ENCODE results near the gene DLG2.

Gene DLG2

DNA sequence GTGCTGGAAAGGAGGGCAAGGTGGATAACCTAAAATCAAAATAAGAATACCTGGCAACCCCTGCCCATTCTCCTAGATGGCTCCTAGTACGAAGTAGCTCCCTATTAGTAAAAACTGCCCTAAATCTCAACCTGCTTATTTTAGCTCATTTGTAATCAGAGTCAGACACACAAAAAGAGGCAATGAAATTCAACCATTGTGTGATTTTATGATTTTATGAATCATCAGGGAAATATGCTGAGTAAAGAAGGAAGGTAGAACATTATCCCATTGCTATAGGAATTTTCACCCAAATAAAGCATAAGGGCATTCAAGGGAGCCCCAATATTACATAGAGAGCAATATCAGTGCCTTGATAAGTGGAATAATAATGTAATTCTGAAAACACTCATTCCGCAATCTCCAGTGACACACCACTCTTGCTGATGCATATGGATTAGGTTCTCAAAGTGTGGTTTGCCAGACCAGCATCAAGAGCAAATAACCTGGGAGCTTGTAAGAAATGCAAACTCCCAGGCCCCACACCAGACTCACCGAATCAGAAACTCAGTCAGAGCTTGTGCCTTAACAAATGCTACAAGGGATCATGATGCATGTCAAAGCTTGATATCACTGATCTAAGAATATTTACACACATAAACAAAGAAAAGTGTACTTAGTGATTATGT is 789.6 kb downstream of the DLG2 start:
- no peak for TF ChIP-seq EZH2phosphoT487 (IDR thresholded peaks at IDR 0.05; ENCODE audit: low read depth)
- TF ChIP-seq, protein P1, sequence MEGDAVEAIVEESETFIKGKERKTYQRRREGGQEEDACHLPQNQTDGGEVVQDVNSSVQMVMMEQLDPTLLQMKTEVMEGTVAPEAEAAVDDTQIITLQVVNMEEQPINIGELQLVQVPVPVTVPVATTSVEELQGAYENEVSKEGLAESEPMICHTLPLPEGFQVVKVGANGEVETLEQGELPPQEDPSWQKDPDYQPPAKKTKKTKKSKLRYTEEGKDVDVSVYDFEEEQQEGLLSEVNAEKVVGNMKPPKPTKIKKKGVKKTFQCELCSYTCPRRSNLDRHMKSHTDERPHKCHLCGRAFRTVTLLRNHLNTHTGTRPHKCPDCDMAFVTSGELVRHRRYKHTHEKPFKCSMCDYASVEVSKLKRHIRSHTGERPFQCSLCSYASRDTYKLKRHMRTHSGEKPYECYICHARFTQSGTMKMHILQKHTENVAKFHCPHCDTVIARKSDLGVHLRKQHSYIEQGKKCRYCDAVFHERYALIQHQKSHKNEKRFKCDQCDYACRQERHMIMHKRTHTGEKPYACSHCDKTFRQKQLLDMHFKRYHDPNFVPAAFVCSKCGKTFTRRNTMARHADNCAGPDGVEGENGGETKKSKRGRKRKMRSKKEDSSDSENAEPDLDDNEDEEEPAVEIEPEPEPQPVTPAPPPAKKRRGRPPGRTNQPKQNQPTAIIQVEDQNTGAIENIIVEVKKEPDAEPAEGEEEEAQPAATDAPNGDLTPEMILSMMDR (IDR thresholded peaks at IDR 0.05; ENCODE audit: low read depth, low read length) = no peak
- Histone ChIP-seq H3K9ac (ENCODE audit: low read length) (no peak overlapping the region), H3K36me3 (replicated peaks; ENCODE audit: low read depth, low read length) (no peaks in the 10 kb centered on the region), H3K9me3 (ENCODE audit: insufficient read depth, low read length) (no peaks in the 10 kb centered on the region), H3K4me1 (ENCODE audit: low read length) (no peaks in the 10 kb centered on the region), H3K4me2 (ENCODE audit: low read length) (no peak overlapping the region), H3K27ac (ENCODE audit: low read length) (no peak overlapping the region), H3K27me3 (ENCODE audit: low read depth, low read length) (no peaks in the 10 kb centered on the region), H4K20me1 (ENCODE audit: insufficient read depth, low read length) (no peaks in the 10 kb centered on the region), H3K4me3 (ENCODE audit: low read length) (no peak overlapping the region), H2AFZ (ENCODE audit: low read depth, low read length) (no peak overlapping the region), H3K79me2 (ENCODE audit: low read length) (no peaks in the 10 kb centered on the region)

GRCh38 chr11:84836371-84836770 is 790.8 kb downstream of the DLG2 start:
- no peak overlapping the region for H3K9ac ChIP-seq (ENCODE audit: low read length)
- H3K27me3 ChIP-seq (ENCODE audit: low read depth, low read length) = no peaks in the 10 kb centered on the region
- no peak overlapping the region for H3K27ac ChIP-seq (ENCODE audit: low read length)
- H3K9me3 ChIP-seq (ENCODE audit: insufficient read depth, low read length) = no peaks in the 10 kb centered on the region
- H2AFZ ChIP-seq (ENCODE audit: low read depth, low read length) = no peak overlapping the region
- H3K4me3 ChIP-seq (ENCODE audit: low read length) = no peak overlapping the region
- no peaks in the 10 kb centered on the region for H3K36me3 ChIP-seq (replicated peaks; ENCODE audit: low read depth, low read length)
- H3K4me2 ChIP-seq (ENCODE audit: low read length) = no peak overlapping the region
- H3K4me1 ChIP-seq (ENCODE audit: low read length) = no peaks in the 10 kb centered on the region
- H4K20me1 ChIP-seq (ENCODE audit: insufficient read depth, low read length) = no peaks in the 10 kb centered on the region
- H3K79me2 ChIP-seq (ENCODE audit: low read length) = no peaks in the 10 kb centered on the region
- TF ChIP-seq, protein P1 (IDR thresholded peaks at IDR 0.05; ENCODE audit: low read depth, low read length) = no peak
- no peak for TF ChIP-seq EZH2phosphoT487 (IDR thresholded peaks at IDR 0.05; ENCODE audit: low read depth)

- Histone ChIP-seq H3K79me2 (ENCODE audit: low read length) (no peaks in the 10 kb centered on the region), H3K9ac (ENCODE audit: low read length) (no peak overlapping the region), H4K20me1 (ENCODE audit: insufficient read depth, low read length) (no peaks in the 10 kb centered on the region), H3K36me3 (replicated peaks; ENCODE audit: low read depth, low read length) (no peaks in the 10 kb centered on the region), H3K4me2 (ENCODE audit: low read length) (no peak overlapping the region), H3K27ac (ENCODE audit: low read length) (no peak overlapping the region), H3K4me3 (ENCODE audit: low read length) (no peak overlapping the region), H2AFZ (ENCODE audit: low read depth, low read length) (no peak overlapping the region), H3K27me3 (ENCODE audit: low read depth, low read length) (no peaks in the 10 kb centered on the region), H3K9me3 (ENCODE audit: insufficient read depth, low read length) (no peaks in the 10 kb centered on the region), H3K4me1 (ENCODE audit: low read length) (no peaks in the 10 kb centered on the region)
- TF ChIP-seq, protein P1 (IDR thresholded peaks at IDR 0.05; ENCODE audit: low read depth, low read length) = no peak
- TF ChIP-seq EZH2phosphoT487 (IDR thresholded peaks at IDR 0.05; ENCODE audit: low read depth) = no peak
These were observed 793.6 kb downstream of the DLG2 start for GRCh38 chr11:84833488-84834088.

DNA sequence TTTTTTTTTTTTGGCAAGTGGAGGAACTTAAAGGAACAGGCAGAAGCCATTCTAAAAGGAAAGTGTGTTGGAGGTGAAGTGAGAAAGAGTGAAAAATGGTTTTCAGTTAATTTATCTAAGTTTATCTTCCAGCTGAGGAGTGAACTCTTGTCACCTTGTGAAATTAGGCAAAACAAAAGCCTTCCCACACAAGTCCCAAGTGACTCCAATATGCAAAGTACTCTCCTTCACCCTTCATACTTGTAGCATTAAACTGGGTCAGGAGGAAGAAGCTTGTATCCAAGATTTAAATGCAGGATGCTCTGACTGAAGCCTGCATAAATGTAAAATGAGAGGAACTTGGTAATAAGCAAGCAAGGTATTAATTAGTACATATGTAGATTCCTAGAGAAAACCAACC is 796.8 kb downstream of the DLG2 start:
- H3K4me3 ChIP-seq (ENCODE audit: low read length) = no peak overlapping the region

More for the DNA sequence above, 796.8 kb downstream of the DLG2 start:
- H3K79me2 ChIP-seq (ENCODE audit: low read length) = no peaks in the 10 kb centered on the region
- no peak overlapping the region for H3K4me2 ChIP-seq (ENCODE audit: low read length)
- H3K4me1 ChIP-seq (ENCODE audit: low read length) = peaks cover 3% of the 10 kb centered on the region
- H3K9me3 ChIP-seq (ENCODE audit: insufficient read depth, low read length) = no peaks in the 10 kb centered on the region
- no peaks in the 10 kb centered on the region for H3K36me3 ChIP-seq (replicated peaks; ENCODE audit: low read depth, low read length)
- no peak overlapping the region for H3K27ac ChIP-seq (ENCODE audit: low read length)
- H3K27me3 ChIP-seq (ENCODE audit: low read depth, low read length) = no peaks in the 10 kb centered on the region
- H4K20me1 ChIP-seq (ENCODE audit: insufficient read depth, low read length) = no peaks in the 10 kb centered on the region
- H2AFZ ChIP-seq (ENCODE audit: low read depth, low read length) = no peak overlapping the region
- TF ChIP-seq, protein P1 (IDR thresholded peaks at IDR 0.05; ENCODE audit: low read depth, low read length) = no peak
- no peak for TF ChIP-seq EZH2phosphoT487 (IDR thresholded peaks at IDR 0.05; ENCODE audit: low read depth)
- no peak overlapping the region for H3K9ac ChIP-seq (ENCODE audit: low read length)
